HPDE6-E6E7 (cell line): ENCODE data around the gene GID8.

Experiments used
- DNase-seq: peaks from one replicate; pipeline ENCODE4 v3.0.0; 2011; ENCODE audit warnings: missing footprints; ENCODE audit errors: extremely low spot score

GID8 gene

GRCh38 chr20:62943396-62943795 lies 5.4 kb downstream of the GID8 start:
- DNase-seq: no peak

DNA sequence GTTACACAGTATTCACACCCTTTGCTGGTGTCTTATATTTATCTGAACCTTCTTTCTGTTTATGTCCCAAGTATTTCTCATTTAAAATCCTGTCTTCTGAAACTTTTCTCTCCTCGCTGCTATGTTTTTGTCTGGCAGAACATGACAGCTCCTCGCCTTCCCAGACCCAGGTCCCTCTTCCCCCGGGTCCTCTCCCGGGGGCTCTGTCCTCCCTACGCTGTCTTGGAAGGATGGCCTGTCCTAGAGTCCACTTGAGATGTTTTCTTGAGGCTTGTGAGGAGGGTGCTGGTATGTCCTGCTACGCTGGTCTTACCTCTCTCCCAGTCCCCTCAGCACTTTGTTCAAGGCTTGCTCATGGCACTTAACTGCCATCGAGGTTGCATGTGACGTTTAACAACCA lies 6.2 kb downstream of the GID8 start:
- DNase-seq: no peak

GRCh38 chr20:62944746-62945145 lies 6.8 kb downstream of the GID8 start:
- no peak for DNase-seq

GRCh38 chr20:62945771-62946339 lies 7.9 kb downstream of the GID8 start:
- no peak for DNase-seq

- no peak for DNase-seq
Measured at GRCh38 chr20:62946918-62947317, 9.0 kb downstream of the GID8 start.

DNA sequence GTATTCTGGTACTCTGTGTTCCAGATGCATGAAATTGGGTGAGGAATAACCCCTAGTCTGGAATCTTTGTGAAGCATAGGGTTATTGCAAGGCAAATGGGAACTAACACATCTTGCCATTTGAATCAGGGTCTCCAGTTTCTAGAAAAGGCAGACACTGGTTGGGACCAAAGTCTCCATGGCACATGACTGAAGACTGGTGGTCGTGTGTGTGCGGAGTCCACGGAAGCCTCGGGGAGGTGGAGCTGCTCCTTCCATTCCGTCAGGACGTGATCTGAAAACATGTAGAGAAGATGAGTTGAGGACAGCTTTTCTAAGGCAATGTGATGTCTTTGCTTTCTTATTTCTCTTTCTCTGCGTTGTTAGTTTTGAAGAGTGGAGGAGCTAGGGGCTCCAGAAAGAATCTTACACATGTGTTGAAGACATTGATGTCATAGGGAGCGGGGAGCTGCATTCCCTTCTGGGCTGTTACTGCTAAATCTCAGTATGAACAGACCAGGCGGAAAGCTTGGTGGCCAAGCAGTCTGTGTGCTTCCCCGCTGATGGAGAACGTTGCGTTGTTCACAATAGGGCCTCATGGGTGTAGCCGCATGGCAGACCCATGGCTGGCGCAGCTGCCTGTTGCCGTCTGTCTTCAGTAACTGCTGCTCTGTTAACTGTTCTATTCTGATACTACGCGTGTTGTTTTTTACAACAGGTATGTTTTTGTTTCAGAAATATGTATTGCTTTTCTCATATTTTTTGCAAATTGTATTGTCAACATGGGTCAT lies 9.8 kb downstream of the GID8 start:
- DNase-seq: no peak

DNA sequence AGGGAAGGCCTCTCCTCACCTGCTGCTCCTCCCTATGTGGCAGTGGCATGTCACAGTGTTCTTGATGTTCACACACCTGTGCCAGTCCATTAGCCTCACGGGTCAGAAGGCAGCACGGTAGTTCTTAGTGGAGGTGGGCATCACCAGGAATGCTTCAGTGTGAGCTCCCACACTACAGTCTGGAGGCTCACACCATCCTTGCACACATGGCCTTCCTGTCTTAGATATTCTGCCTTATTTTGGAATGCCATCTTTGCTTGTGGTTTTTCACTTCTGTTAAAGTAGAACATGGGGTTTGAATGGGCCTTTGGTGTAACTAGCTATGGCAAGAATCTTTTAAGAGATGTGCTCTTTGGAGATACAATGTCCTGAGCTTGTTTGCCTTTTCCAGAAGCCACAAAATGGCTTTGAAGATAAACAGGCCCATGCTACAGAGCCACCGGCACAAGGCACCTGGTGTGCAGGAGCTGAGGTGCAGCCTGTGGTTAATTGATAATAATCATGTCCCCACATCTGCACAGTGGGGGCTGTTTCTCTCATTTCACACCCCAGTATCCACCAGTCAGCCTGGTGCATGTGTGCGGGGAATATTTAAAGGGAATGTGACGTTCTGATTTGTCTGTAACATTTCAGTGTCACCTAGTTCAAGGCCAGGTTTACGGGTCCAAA lies 11.3 kb downstream of the GID8 start:
- no peak for DNase-seq

GRCh38 chr20:62949962-62950361 lies 12.0 kb downstream of the GID8 start:
- DNase-seq: no peak

DNA sequence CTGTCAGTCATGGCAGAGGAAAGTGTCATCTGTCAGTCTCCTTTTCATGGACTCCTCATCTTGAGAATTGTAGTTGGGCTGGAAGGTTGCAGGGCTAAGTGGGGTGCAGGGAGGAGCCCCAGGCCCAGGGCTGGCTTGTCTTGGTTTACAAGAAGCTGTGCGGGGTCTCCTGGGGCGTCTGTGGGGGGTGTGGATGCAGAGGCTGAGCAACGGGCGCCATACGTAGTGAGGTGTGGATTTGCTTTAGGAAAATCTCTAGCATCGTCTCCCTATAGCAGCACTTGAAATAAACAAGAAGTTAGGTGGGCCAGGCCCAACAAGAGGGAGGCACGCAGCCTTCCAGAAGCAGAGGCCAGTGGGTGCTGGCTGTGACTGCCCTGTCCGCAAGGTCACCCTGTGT lies 12.8 kb downstream of the GID8 start:
- no peak for DNase-seq

DNA sequence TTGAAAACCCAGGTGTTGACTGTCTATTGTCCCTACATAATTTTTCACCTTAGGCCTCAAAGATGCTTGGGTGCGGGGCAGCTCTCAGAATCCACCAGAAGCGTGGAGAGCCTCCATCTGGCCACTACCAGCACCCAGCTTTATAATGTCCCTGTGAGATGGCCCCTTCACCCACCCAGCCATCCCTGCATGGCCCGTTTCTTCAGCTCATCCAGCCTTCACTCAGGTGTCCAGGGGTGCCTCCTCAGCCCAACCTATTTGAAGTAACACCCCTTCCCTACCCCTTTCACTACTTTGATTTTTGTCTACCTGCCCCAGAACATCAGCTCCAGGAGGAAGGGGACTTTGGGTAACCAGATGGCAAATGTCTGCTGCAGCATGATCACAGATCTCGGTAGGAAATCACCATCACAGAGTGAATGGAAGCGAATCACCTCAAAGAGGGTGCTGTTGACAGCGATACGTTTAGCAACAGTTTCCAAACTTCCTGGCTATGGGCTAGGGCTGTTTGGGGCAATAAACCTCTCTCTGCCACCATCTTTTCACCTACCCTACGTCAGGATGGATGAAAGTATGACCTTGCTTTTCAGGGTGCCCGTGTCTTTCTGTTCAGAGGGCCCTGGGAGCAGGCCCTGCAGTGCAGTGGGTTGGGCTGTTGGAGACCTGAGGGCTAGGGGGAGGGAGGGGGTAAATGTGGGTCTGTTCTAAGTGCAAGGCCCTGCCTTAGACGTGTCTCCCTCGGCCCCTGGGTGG lies 13.4 kb downstream of the GID8 start:
- DNase-seq: no peak

- DNase-seq: no peak
Measured at GRCh38 chr20:62951896-62952372, 14.0 kb downstream of the GID8 start.

DNA sequence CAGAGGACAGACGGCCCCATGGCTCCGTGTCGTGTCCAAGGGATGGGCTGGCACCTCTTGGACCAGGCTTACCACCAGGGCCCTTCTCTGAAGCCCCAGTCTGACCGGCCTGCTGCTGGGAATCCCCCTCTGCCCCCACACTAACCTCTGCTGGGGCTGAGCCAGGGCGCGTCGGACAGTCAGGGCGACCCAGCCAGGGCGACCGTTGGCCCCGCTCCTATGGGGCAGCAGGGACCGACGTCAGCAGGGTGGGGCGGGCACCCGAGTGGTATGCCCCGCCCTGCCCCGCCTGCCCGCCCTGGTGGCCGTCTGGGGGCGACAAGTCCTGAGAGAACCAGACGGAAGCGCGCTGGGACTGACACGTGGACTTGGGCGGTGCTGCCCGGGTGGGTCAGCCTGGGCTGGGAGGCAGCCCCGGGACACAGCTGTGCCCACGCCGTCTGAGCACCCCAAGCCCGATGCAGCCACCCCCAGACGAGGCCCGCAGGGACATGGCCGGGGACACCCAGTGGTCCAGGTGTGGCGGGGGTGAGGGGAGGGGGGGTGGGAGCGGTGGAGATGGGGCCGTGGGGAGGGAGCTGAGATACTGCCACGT lies 14.5 kb downstream of the GID8 start, which contains the start of gene SLC17A9:
Gene SLC17A9, plus strand, starts transcription at position 337 of the 595 bp plus-strand sequence. Its CDS starts 122 bp downstream, at position 459.
- DNase-seq: no peak

DNA sequence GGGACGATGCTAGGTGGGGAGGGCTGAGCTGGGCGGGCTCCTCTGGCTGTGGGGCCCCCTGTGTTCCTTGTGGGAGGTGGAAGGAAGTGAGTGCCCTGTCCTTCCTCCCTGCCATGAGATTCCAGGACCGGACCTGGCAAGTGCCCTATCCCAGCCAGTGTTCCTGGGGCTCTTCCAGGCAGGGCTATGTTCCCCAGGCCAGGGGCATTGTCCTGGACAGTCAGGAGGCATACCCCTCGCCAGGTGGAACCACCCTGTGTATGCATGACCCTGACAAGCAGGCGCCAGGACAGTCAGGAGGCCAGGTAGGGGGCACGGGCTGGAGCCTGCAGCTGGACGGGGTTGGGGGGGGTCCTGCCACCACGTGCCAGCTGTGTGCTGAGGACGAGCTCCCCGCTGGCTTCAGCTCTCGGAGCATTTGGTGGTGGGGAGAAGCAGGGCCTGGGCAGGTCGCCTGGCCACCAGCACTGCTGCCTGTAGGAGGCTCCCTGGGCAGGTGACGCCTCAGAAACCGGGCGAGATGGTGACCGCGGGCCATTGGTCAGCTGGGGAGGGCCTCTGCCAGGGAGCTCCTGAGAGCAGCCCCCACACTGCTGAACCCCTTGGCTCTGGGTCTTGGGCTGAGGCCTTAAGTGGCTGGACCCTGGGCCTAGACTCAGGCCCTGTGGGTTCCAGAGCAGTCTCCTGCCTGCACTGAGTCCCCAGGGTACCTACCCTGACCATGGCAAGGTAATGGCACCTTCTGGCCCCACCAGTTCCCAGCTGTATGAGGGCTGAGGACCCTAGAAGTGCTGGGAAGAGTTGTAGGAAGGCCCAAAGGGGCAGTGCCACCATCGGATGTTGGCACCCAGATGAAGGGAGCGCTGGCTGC lies 15.3 kb downstream of the GID8 start:
- no peak for DNase-seq

DNA sequence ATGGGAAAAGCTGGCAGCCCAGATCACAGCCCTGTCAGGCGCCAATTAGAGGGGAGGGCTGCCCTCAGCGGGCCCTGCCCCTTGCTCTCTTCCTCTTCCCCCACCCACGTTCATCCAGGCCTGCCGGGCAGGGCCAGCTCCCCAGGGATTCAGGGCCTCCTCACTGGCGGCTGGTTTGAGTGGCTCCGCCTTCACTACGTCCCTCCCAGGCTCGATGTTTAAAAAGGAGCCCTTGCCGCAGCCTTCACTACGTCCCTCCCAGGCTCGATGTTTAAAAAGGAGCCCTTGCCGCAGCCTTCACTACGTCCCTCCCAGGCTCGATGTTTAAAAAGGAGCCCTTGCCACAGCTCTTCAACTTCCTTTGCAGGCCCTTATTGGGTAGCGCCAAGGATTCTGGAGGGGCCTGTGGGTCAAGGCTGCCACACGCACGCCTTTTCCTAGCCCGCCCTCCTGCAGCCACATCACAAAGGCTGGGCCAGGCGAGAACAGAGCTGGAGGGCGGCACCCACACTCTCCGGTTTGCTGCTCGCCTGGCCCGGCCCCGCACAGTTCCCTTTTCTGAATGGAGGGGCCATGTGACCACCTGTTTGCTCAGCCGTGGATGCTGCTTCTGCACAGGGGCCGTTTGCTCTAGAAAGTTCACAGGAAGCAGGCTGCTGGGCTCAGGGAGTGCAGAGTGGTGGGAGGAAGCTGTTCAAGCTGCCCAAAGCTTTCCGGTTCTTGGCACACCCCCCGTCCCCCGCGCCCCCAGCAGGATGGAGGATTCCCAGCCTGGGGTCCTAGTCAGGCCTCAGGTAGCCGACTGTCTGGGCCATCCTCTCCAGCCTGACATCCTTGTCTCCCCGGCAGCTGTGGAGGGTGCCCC lies 16.1 kb downstream of the GID8 start:
- no peak for DNase-seq

GRCh38 chr20:62955519-62956386 lies 17.8 kb downstream of the GID8 start:
- DNase-seq: no peak

- no peak for DNase-seq
Measured at GRCh38 chr20:62956387-62957135, 18.6 kb downstream of the GID8 start.

GRCh38 chr20:62957136-62958117 lies 19.5 kb downstream of the GID8 start:
- DNase-seq: no peak
